Measurements from ENCODE around the gene ABHD11.

GRCh38 chr7:73758581-73759138 lies 20.1 kb upstream of the ABHD11 start:
- no peak for TF ChIP-seq CTCF (IDR thresholded peaks at IDR 0.05; ENCODE audit: low read depth, low read length)
- TF ChIP-seq EZH2phosphoT487 (IDR thresholded peaks at IDR 0.05; ENCODE audit: low read depth): no peak
